K562 (cell line): ENCODE measurements around the gene MARCKSL1. TPM values are rescaled to one million over a fixed set of nuclear protein-coding genes. Genes with fewer than 3 reads are reported as not detected.

Experiments used
- ATAC-seq: fragments of 200-7000 bp; cut with Tn5 transposase; 3 replicates; pipeline ENCODE4 v1.9.1; 2020; ENCODE audit warnings: moderate library complexity
- Bru-seq: library from RNA; stranded (reverse); fragments of 400-500 nt; gene quantifications from one replicate; lab custom pipeline; 2021; lab: Mats Ljungman, UMichigan
- BruChase-seq, 2 experiments: library from RNA; stranded (reverse); fragments of 400-500 nt; gene quantifications; one replicate each; lab custom pipeline; 2021; lab: Mats Ljungman, UMichigan
- BruUV-seq: library from RNA; stranded (reverse); fragments of 400-500 nt; replicated peaks from 2 replicates; lab custom pipeline; 2021; lab: Mats Ljungman, UMichigan
- CTCF ChIA-PET: fragments of 300-600 bp; formaldehyde crosslinking; extraction: SDS; loops from one replicate; lab custom pipeline; 2021; ENCODE audit warnings: low intra/inter-chr PET ratio; lab: Yijun Ruan, JAX
- POLR2A ChIA-PET: fragments of 300-600, 350-650 bp; sonication (Branson Sonifier 250); formaldehyde crosslinking; extraction: SDS; loops from one replicate; lab custom pipeline; 2021; ENCODE audit warnings: antibody characterized with exemption, inconsistent platforms; lab: Yijun Ruan, JAX
- DNase-seq, 4 experiments: peaks; one replicate each; pipeline versions ENCODE4 v3.0.0 to v3.0.0-alpha.2; 2011 to 2018; ENCODE audit warnings: low spot score in 3 of 4, mixed read lengths in 3 of 4; ENCODE audit errors: extremely low read depth in 1 of 4
- FAIRE-seq: peaks from 2 replicates; lab custom pipeline; 2011; peaks lifted over from hg19 to GRCh38; lab: Jason Lieb, UNC
- H2AFZ ChIP-seq: 2 replicates; pipeline ENCODE4 v1.6.0; 2011; ENCODE audit warnings: low read depth, low read length, control low read depth, inconsistent platforms
- H3K27ac ChIP-seq: fragments of 200-600 bp; 3 replicates; pipeline ENCODE4 v1.8.0; 2011; ENCODE audit warnings: low read depth, mild to moderate bottlenecking, control low read depth, inconsistent platforms, low read length, moderate library complexity, mixed read lengths; ENCODE audit errors: extremely low read depth
- H3K27me3 ChIP-seq, 2 experiments: fragments of 300-600 bp in 1 of 2; 2 replicates in 1 of 2; 3 replicates in 1 of 2; pipeline versions ENCODE4 v1.6.0 to v1.8.0; 2011; ENCODE audit warnings: inconsistent platforms in 2 of 2, low read length in 2 of 2, mild to moderate bottlenecking in 1 of 2, mixed read lengths in 1 of 2, moderate library complexity in 1 of 2; ENCODE audit not compliant: control insufficient read depth in 2 of 2, insufficient read depth in 2 of 2
- H3K36me3 ChIP-seq: fragments of 300-600 bp; 3 replicates; pipeline ENCODE4 v1.8.0; 2011; ENCODE audit warnings: mild to moderate bottlenecking, low read length, inconsistent platforms; ENCODE audit not compliant: control insufficient read depth, insufficient read depth
- H3K4me1 ChIP-seq, 2 experiments: fragments of 200-600 bp in 1 of 2; replicated peaks in 1 of 2; 2 replicates in 1 of 2; 3 replicates in 1 of 2; pipeline versions ENCODE4 v1.5.1 to v1.8.0; 2011; ENCODE audit warnings: inconsistent platforms in 2 of 2, low read length in 2 of 2, mild to moderate bottlenecking in 1 of 2, mixed read lengths in 1 of 2, moderate library complexity in 1 of 2; ENCODE audit not compliant: control insufficient read depth in 2 of 2, insufficient read depth in 2 of 2
- H3K4me2 ChIP-seq: 2 replicates; pipeline ENCODE4 v1.6.1; 2011; ENCODE audit warnings: low read length, control low read depth, inconsistent platforms, mixed read lengths; ENCODE audit not compliant: insufficient read depth
- H3K4me3 ChIP-seq: fragments of 200-600 bp; sonication (generic), shearing (Covaris generic); 2 replicates; pipeline ENCODE4 v1.5.1; 2016; ENCODE audit warnings: control low read depth, inconsistent platforms
- H3K79me2 ChIP-seq: fragments of 200-600 bp; 3 replicates; pipeline ENCODE4 v1.8.0; 2011; ENCODE audit warnings: low read length, inconsistent platforms; ENCODE audit not compliant: control insufficient read depth, insufficient read depth
- H3K9ac ChIP-seq, 2 experiments: 2 replicates each; pipeline versions ENCODE4 v1.6.0 to v1.6.1; 2011; ENCODE audit warnings: low read depth in 2 of 2, low read length in 2 of 2, control low read depth in 1 of 2, inconsistent platforms in 1 of 2, mild to moderate bottlenecking in 1 of 2, mixed read lengths in 1 of 2; ENCODE audit not compliant: insufficient read depth in 1 of 2
- H3K9me1 ChIP-seq: one replicate; pipeline ENCODE4 v1.6.0; 2011; ENCODE audit warnings: inconsistent platforms, mild to moderate bottlenecking, low read length, moderate library complexity; ENCODE audit not compliant: control insufficient read depth, insufficient read depth
- H3K9me3 ChIP-seq: replicated peaks from 2 replicates; pipeline ENCODE4 v1.5.1; 2011; ENCODE audit warnings: low read depth, low read length, inconsistent platforms; ENCODE audit not compliant: control insufficient read depth, insufficient read depth
- H4K20me1 ChIP-seq: replicated peaks from 2 replicates; pipeline ENCODE4 v1.6.1; 2011; ENCODE audit warnings: low read length, inconsistent platforms, mixed read lengths; ENCODE audit not compliant: control insufficient read depth, insufficient read depth
- ARNT ChIP-seq, 2 experiments: fragments of 450-650 bp; IDR thresholded peaks; 2 replicates each; pipeline ENCODE4 v1.6.1; 2016; ENCODE audit warnings: mild to moderate bottlenecking in 1 of 2
- ATF1 ChIP-seq, 2 experiments: fragments of 450-650 bp in 1 of 2; IDR thresholded peaks; 2 replicates each; pipeline ENCODE4 v1.6.1; 2016; ENCODE audit warnings: missing compliant biosample characterization in 1 of 2, missing genetic modification characterization in 1 of 2
- CBX2 ChIP-seq: fragments of 200-600 bp; sonication (generic); IDR thresholded peaks from one replicate; pipeline ENCODE4 v1.6.1; 2012; ENCODE audit warnings: mild to moderate bottlenecking, low read length, inconsistent platforms; ENCODE audit not compliant: insufficient read depth, poor library complexity, severe bottlenecking
- EGR1 ChIP-seq: fragments of 450-650 bp; conservative IDR thresholded peaks from 2 replicates; pipeline ENCODE4 v1.6.1; 2017; ENCODE audit warnings: mild to moderate bottlenecking
- KLF16 ChIP-seq: IDR thresholded peaks from 2 replicates; pipeline ENCODE4 v1.6.1; 2016; ENCODE audit warnings: antibody characterized with exemption
- SMAD1 ChIP-seq: fragments of 150-350 bp; IDR thresholded peaks from 2 replicates; pipeline ENCODE4 v1.6.1; 2014; ENCODE audit warnings: low read length, low read depth; ENCODE audit not compliant: partially characterized antibody
- SREBF2 ChIP-seq: sonication (generic); formaldehyde crosslinking; IDR thresholded peaks from 2 replicates; pipeline ENCODE4 v1.4.0; 2020; ENCODE audit warnings: mild to moderate bottlenecking, missing genetic modification reagents
- WGBS: fragments of 100-300 bp; shearing (Covaris generic); methylation state at CpG from one replicate; pipeline ENCODE4 v1.1.6; 2016; ENCODE audit warnings: low coverage, mixed read lengths; ENCODE audit not compliant: insufficient coverage; ENCODE audit errors: missing lambda C conversion rate; 5-methylcytosine and 5-hydroxymethylcytosine counted together
- in situ Hi-C: fragments of 300-500 bp; cut with MboI; formaldehyde crosslinking; loops from 4 replicates; pipeline ENCODE4 v1.15.0; 2018; ENCODE audit warnings: inconsistent platforms, mixed read lengths
- intact Hi-C: fragments of 100-400 bp; cut with micrococcal nuclease; formaldehyde crosslinking; loops from 2 replicates; pipeline ENCODE4 v1.14.2; 2022
- long read RNA-seq, 3 experiments: library from polyadenylated mRNA in 2 of 3; library from RNA in 1 of 3; unstranded in 2 of 3; stranded (forward) in 1 of 3; transcript quantifications; one replicate each; pipeline ENCODE4 v2.0.0, GENCODE V29; 2019 to 2022
- polyA minus RNA-seq, 3 experiments: library from RNA; depleted of rRNA, polyadenylated mRNA; stranded (reverse); fragments of >200 nt; gene quantifications; 2 replicates each; pipeline ENCODE4 v1.2.3, GENCODE V29; 2011
- polyA plus RNA-seq, 8 experiments: library from polyadenylated mRNA; depleted of rRNA in 4 of 8; stranded (reverse) in 5 of 8; unstranded in 3 of 8; fragments of >200 nt; fragmentation: Nextera tagmentation in 2 of 8; fragmentation: Illumina TruSeq in 1 of 8; extraction: Ambion mirVana in 2 of 8; extraction: Trizol in 1 of 8; gene quantifications; 2 replicates each; pipeline versions ENCODE4 v1.2.1 to v1.2.3, GENCODE V29; 2011 to 2014; ENCODE audit warnings: inconsistent platforms in 1 of 8, missing spikeins in 1 of 8
- total RNA-seq, 7 experiments: library from RNA; depleted of rRNA in 6 of 7; stranded (reverse); fragments of >200 nt in 6 of 7; fragmentation: Illumina TruSeq in 2 of 7; extraction: Trizol in 2 of 7; gene quantifications; 2 replicates each; pipeline versions ENCODE4 v1.2.1 to v1.2.3, GENCODE V29; 2011 to 2021; ENCODE audit warnings: low replicate concordance in 1 of 7
- TF ChIP-seq, protein P1 (sequence below): fragments of 250-450 bp; sonication (Bioruptor Pico); IDR thresholded peaks from 2 replicates; pipeline ENCODE4 v1.4.0; 2020; ENCODE audit warnings: mild to moderate bottlenecking, moderate library complexity
- TF ChIP-seq, protein P2 (sequence below): sonication (generic); formaldehyde crosslinking; IDR thresholded peaks from 2 replicates; pipeline ENCODE4 v1.8.1; 2023; ENCODE audit warnings: mild to moderate bottlenecking, missing genetic modification reagents

MARCKSL1 gene, protein sequence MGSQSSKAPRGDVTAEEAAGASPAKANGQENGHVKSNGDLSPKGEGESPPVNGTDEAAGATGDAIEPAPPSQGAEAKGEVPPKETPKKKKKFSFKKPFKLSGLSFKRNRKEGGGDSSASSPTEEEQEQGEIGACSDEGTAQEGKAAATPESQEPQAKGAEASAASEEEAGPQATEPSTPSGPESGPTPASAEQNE
- 19.8 and 52.7 TPM in 2 replicates for total RNA-seq (2011; cell fraction: chromatin; rRNA removed; ENCODE audit: low replicate concordance)
- total RNA-seq (2011; cell fraction: nucleolus; rRNA removed), result 56.5 and 63.0 TPM in 2 replicates
- 61.2 and 72.0 TPM in 2 replicates for total RNA-seq (2011; cell fraction: nucleoplasm; rRNA removed)
- 155 and 188 TPM in 2 replicates for total RNA-seq (2014; rRNA removed)
- 85.0 and 89.5 TPM in 2 replicates for total RNA-seq (2014; rRNA removed; fragmentation: Illumina TruSeq; extraction: Trizol)
- total RNA-seq (2015; rRNA removed; fragmentation: Illumina TruSeq; extraction: Trizol), result 99.5 and 102 TPM in 2 replicates
- total RNA-seq (2021), result 236 and 247 TPM in 2 replicates
- polyA plus RNA-seq (2011; rRNA removed), result 202 and 216 TPM in 2 replicates
- 300 and 303 TPM in 2 replicates for polyA plus RNA-seq (2011; cell fraction: cytosol; rRNA removed)
- 63.0 and 65.4 TPM in 2 replicates for polyA plus RNA-seq (2011; cell fraction: nucleus; rRNA removed)
- 99.2 and 141 TPM in 2 replicates for polyA plus RNA-seq (2012)
- polyA plus RNA-seq (2014; fragmentation: Illumina TruSeq; extraction: Trizol), result 325 and 361 TPM in 2 replicates
- polyA plus RNA-seq (2014; fragmentation: Nextera tagmentation; extraction: Ambion mirVana), result 10 to 100 TPM; 14.7 to 14.8 TPM
- polyA plus RNA-seq (2014; rRNA removed), result 256 and 262 TPM in 2 replicates
- polyA minus RNA-seq (2011; rRNA and poly(A)+ RNA removed), result 110 and 133 TPM in 2 replicates
- 77.4 and 89.7 TPM in 2 replicates for polyA minus RNA-seq (2011; cell fraction: cytosol; rRNA and poly(A)+ RNA removed)
- 30.2 and 47.4 TPM in 2 replicates for polyA minus RNA-seq (2011; cell fraction: nucleus; rRNA and poly(A)+ RNA removed)
- percentile 98 among the genes with signal in this experiment for Bru-seq, nascent RNA
- percentile 95 among the genes with signal in this experiment for BruChase-seq, experiment 1, labeled RNA remaining after a 2-hour chase
- percentile 97 among the genes with signal in this experiment for BruChase-seq, experiment 2, labeled RNA remaining after a 6-hour chase
- long read RNA-seq, experiment 1, transcript MARCKSL1-201 (2 exons, 1,699 nt), result major isoform, 2,548 of 2,847 reads
- long read RNA-seq, experiment 1, partial matches to known transcripts, result 0 of 2,847 reads
- long read RNA-seq, experiment 1, other reads (novel, unspliced or antisense), result 299 of 2,847 reads
- long read RNA-seq, experiment 2, transcript MARCKSL1-201 (2 exons, 1,699 nt), result major isoform, 274 of 368 reads
- long read RNA-seq, experiment 2, partial matches to known transcripts, result 1 of 368 reads
- long read RNA-seq, experiment 2, other reads (novel, unspliced or antisense), result 93 of 368 reads
- long read RNA-seq, experiment 3, transcript MARCKSL1-201 (2 exons, 1,699 nt), result major isoform, 350 of 367 reads
- long read RNA-seq, experiment 3, partial matches to known transcripts, result 12 of 367 reads
- long read RNA-seq, experiment 3, other reads (novel, unspliced or antisense), result 5 of 367 reads

DNA sequence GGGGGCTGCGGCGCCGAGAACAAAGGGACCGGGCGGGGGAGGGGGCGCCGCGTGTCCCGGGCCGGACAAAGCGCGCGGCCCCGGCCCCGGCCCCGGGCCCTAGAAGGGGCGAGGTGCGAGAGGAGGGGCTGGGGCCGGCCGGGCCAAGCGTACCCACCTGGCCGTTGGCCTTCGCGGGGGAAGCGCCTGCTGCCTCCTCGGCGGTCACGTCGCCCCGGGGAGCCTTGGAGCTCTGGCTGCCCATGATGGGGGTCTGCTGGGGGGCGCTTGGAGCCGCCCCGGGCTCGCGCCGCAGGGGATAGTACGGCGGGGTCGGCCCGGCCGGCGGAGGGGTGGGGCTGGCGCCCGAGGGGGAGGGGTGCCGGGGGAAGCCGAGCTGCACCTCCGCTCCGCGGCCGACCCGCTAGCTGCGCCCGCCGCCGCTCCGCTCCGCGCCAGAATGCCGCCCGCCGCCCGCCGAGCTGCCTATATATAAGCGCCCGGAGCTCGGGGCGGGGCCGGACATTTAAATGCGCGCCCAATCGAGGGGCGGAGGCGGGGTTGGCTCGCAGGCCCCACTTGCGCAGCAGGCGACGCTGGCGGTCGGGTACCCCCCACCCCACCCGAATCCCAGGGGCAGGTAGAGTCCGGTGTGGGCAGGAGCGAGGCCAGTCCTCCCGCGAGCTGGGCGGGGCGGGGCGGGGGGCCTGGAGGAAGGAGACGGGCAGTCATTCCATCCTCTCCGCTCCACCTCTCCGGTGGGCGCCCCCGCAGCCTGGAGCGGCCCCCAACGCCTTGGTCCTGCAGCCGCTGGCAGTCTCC, at the start of gene MARCKSL1:
Gene MARCKSL1 (minus strand): TSS at position 444 of the 801 bp plus-strand sequence. CDS start 200 bp downstream, at position 244.
- BruUV-seq, result no TSS peak
- POLR2A ChIA-PET, result interaction anchor here (0.6 to 5.9 kb wide), 35 partner anchors 11 to 575 kb away, joined by 3 to 59 read pairs (median 4); partner anchors contain the start of genes BSDC1, CCDC28B, HDAC1 and IQCC
- no peaks in the 10 kb centered on the region for H3K27me3 ChIP-seq
- FAIRE-seq (no peak), ATAC-seq (peak; percentile 77), DNase-seq (peak; percentile 89 to 95 (median 94))
- peak within 1 kb of the TSS; percentile 88 for H3K27ac ChIP-seq
- CTCF ChIA-PET, result interaction anchor here (0.6 kb wide), 1 partner anchor 68 kb away, joined by 4 read pairs; no protein-coding TSS in a partner anchor
- peak within 1 kb of the TSS; percentile 85 for H3K4me2 ChIP-seq
- in situ Hi-C loops, result no loop called here
- peak within 1 kb of the TSS; percentile 81 to 97 for H3K9ac ChIP-seq
- H3K36me3 ChIP-seq, result peaks cover 40% of the 10 kb centered on the region
- H3K4me1 ChIP-seq, result peaks cover 25 to 50% of the 10 kb centered on the region in 2 experiments
- no peaks in the 10 kb centered on the region for H3K9me3 ChIP-seq
- H2AFZ ChIP-seq, result peak within 1 kb of the TSS; percentile 59
- WGBS, result 2% methylated on average over 59 of the region's 95 CpGs
- H4K20me1 ChIP-seq, result peaks cover 17% of the 10 kb centered on the region; the same call in 1 of the 2 replicates
- intact Hi-C loops, result loop anchor here (1.0 to 5.0 kb wide), 2 partner anchors 56 to 78 kb away; partner anchors contain the start of gene BSDC1
- peaks cover 5% of the 10 kb centered on the region for H3K9me1 ChIP-seq
- peak within 1 kb of the TSS; percentile 89 for H3K4me3 ChIP-seq
- H3K79me2 ChIP-seq, result peaks cover 27% of the 10 kb centered on the region
- peak; percentile 63; the same call in 1 of the 2 replicates for TF ChIP-seq EGR1
- TF ChIP-seq ATF1 (CRISPR knock-in tag; IDR thresholded peaks at IDR 0.05), result 0 out of 2 replicates have a peak, but pooled peaks have one; percentile 15
- no peak for TF ChIP-seq ATF1 (tag; IDR thresholded peaks at IDR 0.05)
- no peak for TF ChIP-seq KLF16
- no peak for TF ChIP-seq ARNT (IDR thresholded peaks at IDR 0.05)
- TF ChIP-seq, protein P1, sequence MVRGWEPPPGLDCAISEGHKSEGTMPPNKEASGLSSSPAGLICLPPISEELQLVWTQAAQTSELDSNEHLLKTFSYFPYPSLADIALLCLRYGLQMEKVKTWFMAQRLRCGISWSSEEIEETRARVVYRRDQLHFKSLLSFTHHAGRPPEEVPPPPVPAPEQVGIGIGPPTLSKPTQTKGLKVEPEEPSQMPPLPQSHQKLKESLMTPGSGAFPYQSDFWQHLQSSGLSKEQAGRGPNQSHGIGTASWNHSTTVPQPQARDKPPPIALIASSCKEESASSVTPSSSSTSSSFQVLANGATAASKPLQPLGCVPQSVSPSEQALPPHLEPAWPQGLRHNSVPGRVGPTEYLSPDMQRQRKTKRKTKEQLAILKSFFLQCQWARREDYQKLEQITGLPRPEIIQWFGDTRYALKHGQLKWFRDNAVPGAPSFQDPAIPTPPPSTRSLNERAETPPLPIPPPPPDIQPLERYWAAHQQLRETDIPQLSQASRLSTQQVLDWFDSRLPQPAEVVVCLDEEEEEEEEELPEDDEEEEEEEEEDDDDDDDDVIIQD, result no peak
- TF ChIP-seq SREBF2 (CRISPR knock-in tag), result no peak
- no peak for TF ChIP-seq CBX2
- no peak for TF ChIP-seq SMAD1
- TF ChIP-seq, protein P2, sequence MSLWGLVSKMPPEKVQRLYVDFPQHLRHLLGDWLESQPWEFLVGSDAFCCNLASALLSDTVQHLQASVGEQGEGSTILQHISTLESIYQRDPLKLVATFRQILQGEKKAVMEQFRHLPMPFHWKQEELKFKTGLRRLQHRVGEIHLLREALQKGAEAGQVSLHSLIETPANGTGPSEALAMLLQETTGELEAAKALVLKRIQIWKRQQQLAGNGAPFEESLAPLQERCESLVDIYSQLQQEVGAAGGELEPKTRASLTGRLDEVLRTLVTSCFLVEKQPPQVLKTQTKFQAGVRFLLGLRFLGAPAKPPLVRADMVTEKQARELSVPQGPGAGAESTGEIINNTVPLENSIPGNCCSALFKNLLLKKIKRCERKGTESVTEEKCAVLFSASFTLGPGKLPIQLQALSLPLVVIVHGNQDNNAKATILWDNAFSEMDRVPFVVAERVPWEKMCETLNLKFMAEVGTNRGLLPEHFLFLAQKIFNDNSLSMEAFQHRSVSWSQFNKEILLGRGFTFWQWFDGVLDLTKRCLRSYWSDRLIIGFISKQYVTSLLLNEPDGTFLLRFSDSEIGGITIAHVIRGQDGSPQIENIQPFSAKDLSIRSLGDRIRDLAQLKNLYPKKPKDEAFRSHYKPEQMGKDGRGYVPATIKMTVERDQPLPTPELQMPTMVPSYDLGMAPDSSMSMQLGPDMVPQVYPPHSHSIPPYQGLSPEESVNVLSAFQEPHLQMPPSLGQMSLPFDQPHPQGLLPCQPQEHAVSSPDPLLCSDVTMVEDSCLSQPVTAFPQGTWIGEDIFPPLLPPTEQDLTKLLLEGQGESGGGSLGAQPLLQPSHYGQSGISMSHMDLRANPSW (CRISPR knock-in tag), result 0 out of 2 replicates have a peak, but pooled peaks have one; percentile 46
